ENCODE data around the gene TMEM120B. TPM values are rescaled to one million over a fixed set of nuclear protein-coding genes. Genes with fewer than 3 reads are reported as not detected.
A peak's percentile ranks its signal among the peaks of the same experiment; 100 is the strongest.
"Not testable (repeated sequence)": the region's sequence is repeated elsewhere in the genome, so short reads cannot be mapped to it uniquely, and the experiment has no call there.

TMEM120B gene
- total RNA-seq, 5 donors from 2014 or later (not counting 1 experiment from before 2014, with no cell fraction given): 7.9 to 11.1 (median 10.3) TPM

- H3K36me3 ChIP-seq (ENCODE audit: control insufficient read depth in 2 of 2, extremely low read depth in 1 of 2, insufficient read depth in 1 of 2, low read length in 1 of 2); H3K9me3 Mint-ChIP-seq; H3K27me3 Mint-ChIP-seq; H3K9me3 ChIP-seq; DNase-seq; H3K4me3 ChIP-seq (ENCODE audit: control insufficient read depth in 1 of 2, extremely low read depth in 1 of 2, low read length in 1 of 2); CTCF ChIA-PET; H3K27ac ChIP-seq (ENCODE audit: low read length); H3K4me3 Mint-ChIP-seq; POLR2A ChIA-PET; H3K36me3 Mint-ChIP-seq; H3K27ac Mint-ChIP-seq; ATAC-seq (replicated peaks in 1 of 4); H3K27me3 ChIP-seq (replicated peaks in 1 of 2; ENCODE audit: control insufficient read depth in 2 of 2, extremely low read depth in 1 of 2, insufficient read depth in 2 of 2, low read length in 1 of 2); H3K4me1 ChIP-seq (ENCODE audit: control insufficient read depth in 1 of 2, extremely low read depth in 1 of 2, insufficient read depth in 2 of 2, low read length in 2 of 2): not testable (repeated sequence)
- 100% methylated on average over 2 of the region's 5 CpGs for WGBS (ENCODE audit: insufficient coverage)
- peaks cover 0 to 12% (median 6%) of the 10 kb centered on the region in 3 donors for H3K4me1 Mint-ChIP-seq
Measured at GRCh38 chr12:121745545-121745944, 33.0 kb downstream of the TMEM120B start.

GRCh38 chr12:121748218-121748570, 35.6 kb downstream of the TMEM120B start:
- no peaks in the 10 kb centered on the region for H3K36me3 Mint-ChIP-seq
- Histone ChIP-seq H3K36me3 (ENCODE audit: control insufficient read depth in 2 of 2, extremely low read depth in 1 of 2, insufficient read depth in 1 of 2, low read length in 1 of 2) (no peaks in the 10 kb centered on the region), H3K4me1 (ENCODE audit: control insufficient read depth in 1 of 2, extremely low read depth in 1 of 2, insufficient read depth in 2 of 2, low read length in 2 of 2) (peaks cover 0 to 12% of the 10 kb centered on the region in 2 experiments), H3K9me3 (no peaks in the 10 kb centered on the region), H3K27ac (ENCODE audit: low read length) (no peak overlapping the region), H3K4me3 (ENCODE audit: control insufficient read depth in 1 of 2, extremely low read depth in 1 of 2, low read length in 1 of 2) (no peak overlapping the region), H3K27me3 (replicated peaks in 1 of 2; ENCODE audit: control insufficient read depth in 2 of 2, extremely low read depth in 1 of 2, insufficient read depth in 2 of 2, low read length in 1 of 2) (no peaks in the 10 kb centered on the region)
- no peak for DNase-seq
- ChIA-PET CTCF (no interaction called here), POLR2A (no interaction called here)
- 88% methylated on average over 6 of the region's 13 CpGs for WGBS (ENCODE audit: insufficient coverage)
- no peak overlapping the region for H3K4me3 Mint-ChIP-seq
- no peaks in the 10 kb centered on the region for H3K27me3 Mint-ChIP-seq
- H3K9me3 Mint-ChIP-seq: no peaks in the 10 kb centered on the region
- H3K4me1 Mint-ChIP-seq: peaks cover 0 to 15% (median 6%) of the 10 kb centered on the region in 3 donors
- no peak for ATAC-seq (replicated peaks in 1 of 4)
- H3K27ac Mint-ChIP-seq: peak overlapping the region; percentile 70 to 83

GRCh38 chr12:121748571-121749265, 36.2 kb downstream of the TMEM120B start:
- DNase-seq: peak in 2 of 35 experiments; percentile 5 to 29
- Mint-ChIP-seq H3K36me3 (no peaks in the 10 kb centered on the region), H3K4me1 (peaks cover 0 to 15% (median 6%) of the 10 kb centered on the region in 3 donors), H3K4me3 (no peak overlapping the region), H3K27ac (peak overlapping the region; percentile 70 to 83), H3K9me3 (no peaks in the 10 kb centered on the region), H3K27me3 (no peaks in the 10 kb centered on the region)
- 71% methylated on average over 12 of the region's 17 CpGs for WGBS (ENCODE audit: insufficient coverage)
- no peak overlapping the region for H3K4me3 ChIP-seq (ENCODE audit: control insufficient read depth in 1 of 2, extremely low read depth in 1 of 2, low read length in 1 of 2)
- peaks cover 0 to 12% of the 10 kb centered on the region in 2 experiments for H3K4me1 ChIP-seq (ENCODE audit: control insufficient read depth in 1 of 2, extremely low read depth in 1 of 2, insufficient read depth in 2 of 2, low read length in 2 of 2)
- ChIA-PET POLR2A (no interaction called here), CTCF (interaction anchor here in 1 of 2 donors (0.5 kb wide), 1 partner anchor 427 kb away, joined by 4 read pairs; no protein-coding TSS in a partner anchor)
- H3K36me3 ChIP-seq (ENCODE audit: control insufficient read depth in 2 of 2, extremely low read depth in 1 of 2, insufficient read depth in 1 of 2, low read length in 1 of 2): no peaks in the 10 kb centered on the region
- no peaks in the 10 kb centered on the region for H3K9me3 ChIP-seq
- ATAC-seq (replicated peaks in 1 of 4): peak in 3 of 4 experiments; percentile 30 to 66 (median 60)
- no peaks in the 10 kb centered on the region for H3K27me3 ChIP-seq (replicated peaks in 1 of 2; ENCODE audit: control insufficient read depth in 2 of 2, extremely low read depth in 1 of 2, insufficient read depth in 2 of 2, low read length in 1 of 2)
- no peak overlapping the region for H3K27ac ChIP-seq (ENCODE audit: low read length)

GRCh38 chr12:121749267-121749666, 36.7 kb downstream of the TMEM120B start:
- no peaks in the 10 kb centered on the region for H3K9me3 ChIP-seq
- ChIA-PET CTCF (interaction anchor here (0.5 to 0.7 kb wide), 2 partner anchors 63 to 428 kb away, joined by 4 read pairs; no protein-coding TSS in a partner anchor), POLR2A (interaction anchor here in 1 of 2 donors (0.6 kb wide), 1 partner anchor 513 kb away, joined by 10 read pairs; no protein-coding TSS in a partner anchor)
- DNase-seq (no peak), ATAC-seq (replicated peaks in 1 of 4) (no peak)
- peaks cover 0 to 15% (median 6%) of the 10 kb centered on the region in 3 donors for H3K4me1 Mint-ChIP-seq
- 100% methylated on average over 2 of the region's 10 CpGs for WGBS (ENCODE audit: insufficient coverage)
- no peak overlapping the region for H3K4me3 ChIP-seq (ENCODE audit: control insufficient read depth in 1 of 2, extremely low read depth in 1 of 2, low read length in 1 of 2)
- H3K9me3 Mint-ChIP-seq: no peaks in the 10 kb centered on the region
- no peaks in the 10 kb centered on the region for H3K27me3 Mint-ChIP-seq
- H3K4me1 ChIP-seq (ENCODE audit: control insufficient read depth in 1 of 2, extremely low read depth in 1 of 2, insufficient read depth in 2 of 2, low read length in 2 of 2): peaks cover 0 to 12% of the 10 kb centered on the region in 2 experiments
- H3K4me3 Mint-ChIP-seq: no peak overlapping the region
- H3K36me3 Mint-ChIP-seq: no peaks in the 10 kb centered on the region
- peak overlapping the region; percentile 70 to 83 for H3K27ac Mint-ChIP-seq
- H3K36me3 ChIP-seq (ENCODE audit: control insufficient read depth in 2 of 2, extremely low read depth in 1 of 2, insufficient read depth in 1 of 2, low read length in 1 of 2): no peaks in the 10 kb centered on the region
- H3K27ac ChIP-seq (ENCODE audit: low read length): no peak overlapping the region
- no peaks in the 10 kb centered on the region for H3K27me3 ChIP-seq (replicated peaks in 1 of 2; ENCODE audit: control insufficient read depth in 2 of 2, extremely low read depth in 1 of 2, insufficient read depth in 2 of 2, low read length in 1 of 2)

- WGBS (ENCODE audit: insufficient coverage): 20% methylated on average over 1 of the region's 1 CpG
- H3K36me3 Mint-ChIP-seq: no peaks in the 10 kb centered on the region
- Histone ChIP-seq H3K27ac (ENCODE audit: low read length) (peak overlapping the region; percentile 43), H3K27me3 (replicated peaks in 1 of 2; ENCODE audit: control insufficient read depth in 2 of 2, extremely low read depth in 1 of 2, insufficient read depth in 2 of 2, low read length in 1 of 2) (no peaks in the 10 kb centered on the region), H3K9me3 (no peaks in the 10 kb centered on the region), H3K4me1 (ENCODE audit: control insufficient read depth in 1 of 2, extremely low read depth in 1 of 2, insufficient read depth in 2 of 2, low read length in 2 of 2) (peaks cover 0 to 12% of the 10 kb centered on the region in 2 experiments), H3K36me3 (ENCODE audit: control insufficient read depth in 2 of 2, extremely low read depth in 1 of 2, insufficient read depth in 1 of 2, low read length in 1 of 2) (no peaks in the 10 kb centered on the region), H3K4me3 (ENCODE audit: control insufficient read depth in 1 of 2, extremely low read depth in 1 of 2, low read length in 1 of 2) (no peak overlapping the region)
- H3K4me1 Mint-ChIP-seq: peaks cover 0 to 15% (median 6%) of the 10 kb centered on the region in 3 donors
- H3K4me3 Mint-ChIP-seq: no peak overlapping the region
- POLR2A ChIA-PET: no interaction called here
- DNase-seq (peak in 6 of 35 experiments; percentile 2 to 16 (median 8)), ATAC-seq (replicated peaks in 1 of 4) (peak in 2 of 4 experiments; percentile 33 to 37)
- CTCF ChIA-PET: no interaction called here
- no peaks in the 10 kb centered on the region for H3K27me3 Mint-ChIP-seq
- H3K9me3 Mint-ChIP-seq: no peaks in the 10 kb centered on the region
- H3K27ac Mint-ChIP-seq: no peak overlapping the region
Measured at GRCh38 chr12:121750507-121750955, 38.0 kb downstream of the TMEM120B start.

GRCh38 chr12:121751034-121751433, 38.5 kb downstream of the TMEM120B start:
- H3K27me3 Mint-ChIP-seq: no peaks in the 10 kb centered on the region
- no peak overlapping the region for H3K27ac Mint-ChIP-seq
- Histone ChIP-seq H3K27me3 (replicated peaks in 1 of 2; ENCODE audit: control insufficient read depth in 2 of 2, extremely low read depth in 1 of 2, insufficient read depth in 2 of 2, low read length in 1 of 2) (no peaks in the 10 kb centered on the region), H3K9me3 (no peaks in the 10 kb centered on the region), H3K4me3 (ENCODE audit: control insufficient read depth in 1 of 2, extremely low read depth in 1 of 2, low read length in 1 of 2) (no peak overlapping the region), H3K4me1 (ENCODE audit: control insufficient read depth in 1 of 2, extremely low read depth in 1 of 2, insufficient read depth in 2 of 2, low read length in 2 of 2) (peaks cover 0 to 12% of the 10 kb centered on the region in 2 experiments), H3K36me3 (ENCODE audit: control insufficient read depth in 2 of 2, extremely low read depth in 1 of 2, insufficient read depth in 1 of 2, low read length in 1 of 2) (no peaks in the 10 kb centered on the region), H3K27ac (ENCODE audit: low read length) (no peak overlapping the region)
- ChIA-PET CTCF (no interaction called here), POLR2A (no interaction called here)
- ATAC-seq (replicated peaks in 1 of 4) (no peak), DNase-seq (peak in 1 of 35 experiments; percentile 14)
- no peaks in the 10 kb centered on the region for H3K9me3 Mint-ChIP-seq
- H3K36me3 Mint-ChIP-seq: no peaks in the 10 kb centered on the region
- no CpG with 5 or more reads among the region's 1 CpG for WGBS (ENCODE audit: insufficient coverage)
- no peak overlapping the region for H3K4me3 Mint-ChIP-seq
- H3K4me1 Mint-ChIP-seq: peaks cover 0 to 18% (median 9%) of the 10 kb centered on the region in 3 donors
